T-helper 17 cell (primary cell): Measurements from ENCODE around the gene DPM3. TPM values are rescaled to one million over a fixed set of nuclear protein-coding genes. Genes with fewer than 3 reads are reported as not detected.

ENCODE experiments used
- ATAC-seq: fragments of 150-1000 bp; cut with Tn5 transposase; 2 replicates; pipeline ENCODE4 v1.10.0; 2021; ENCODE audit warnings: mild to moderate bottlenecking, moderate library complexity
- DNase-seq, 3 donors: peaks; one replicate each; pipeline versions ENCODE4 v3.0.0 to v3.0.0-alpha.2; 2020 to 2021
- H3K9me3 ChIP-seq: one replicate; pipeline ENCODE4 v1.7.0; 2013; ENCODE audit warnings: low read length, mild to moderate bottlenecking; ENCODE audit not compliant: control insufficient read depth, poor library complexity, severe bottlenecking
- H3K27ac Mint-ChIP-seq: one replicate; pipeline ENCODE4 v1.8.0; 2022; ENCODE audit warnings: mild to moderate bottlenecking, moderate library complexity, mixed read lengths
- H3K27me3 Mint-ChIP-seq: one replicate; pipeline ENCODE4 v1.8.0; 2022; ENCODE audit warnings: mixed read lengths
- H3K36me3 Mint-ChIP-seq: one replicate; pipeline ENCODE4 v1.8.0; 2022; ENCODE audit warnings: low read depth, mixed read lengths
- H3K4me1 Mint-ChIP-seq: one replicate; pipeline ENCODE4 v1.8.0; 2022; ENCODE audit warnings: mild to moderate bottlenecking, mixed read lengths
- H3K4me3 Mint-ChIP-seq: one replicate; pipeline ENCODE4 v1.8.0; 2022; ENCODE audit warnings: mild to moderate bottlenecking, moderate library complexity, mixed read lengths
- total RNA-seq, 4 donors: library from RNA in 2 of 4; stranded (reverse) in 2 of 4; gene quantifications; one replicate each; pipeline ENCODE4 v1.2.3 and lab custom pipeline; 2022 to 2026

The DPM3 gene
- total RNA-seq, 2 donors from 2014 or later: 32.1 to 36.0 TPM

- peaks cover 41% of the 10 kb centered on the region for H3K4me1 Mint-ChIP-seq
- ATAC-seq (no peak), DNase-seq (no peak)
- H3K27me3 Mint-ChIP-seq: peaks cover 9% of the 10 kb centered on the region
- H3K27ac Mint-ChIP-seq: no peak overlapping the region
- peak overlapping the region; percentile 55 for H3K4me3 Mint-ChIP-seq
- peaks cover 2% of the 10 kb centered on the region for H3K36me3 Mint-ChIP-seq
- H3K9me3 ChIP-seq: no peaks in the 10 kb centered on the region
Observed at GRCh38 chr1:155133799-155134281, 6.5 kb downstream of the DPM3 start.

GRCh38 chr1:155131856-155132255, 8.5 kb downstream of the DPM3 start:
- no peak overlapping the region for H3K4me3 Mint-ChIP-seq
- DNase-seq (no peak), ATAC-seq (no peak)
- no peak overlapping the region for H3K27ac Mint-ChIP-seq
- H3K27me3 Mint-ChIP-seq: peaks cover 23% of the 10 kb centered on the region
- H3K36me3 Mint-ChIP-seq: peaks cover 2% of the 10 kb centered on the region
- H3K9me3 ChIP-seq: no peaks in the 10 kb centered on the region
- H3K4me1 Mint-ChIP-seq: peaks cover 44% of the 10 kb centered on the region

GRCh38 chr1:155131285-155131684, 9.0 kb downstream of the DPM3 start:
- Mint-ChIP-seq H3K4me1 (peaks cover 45% of the 10 kb centered on the region), H3K27ac (no peak overlapping the region), H3K36me3 (peaks cover 2% of the 10 kb centered on the region), H3K27me3 (peaks cover 26% of the 10 kb centered on the region), H3K4me3 (no peak overlapping the region)
- ATAC-seq (no peak), DNase-seq (no peak)
- no peaks in the 10 kb centered on the region for H3K9me3 ChIP-seq

- Mint-ChIP-seq H3K36me3 (no peaks in the 10 kb centered on the region), H3K27me3 (peaks cover 26% of the 10 kb centered on the region), H3K4me3 (peak overlapping the region; percentile 19), H3K4me1 (peaks cover 40% of the 10 kb centered on the region), H3K27ac (peak overlapping the region; percentile 16)
- DNase-seq: no peak
- no peak for ATAC-seq
- H3K9me3 ChIP-seq: no peaks in the 10 kb centered on the region
Observed at GRCh38 chr1:155130272-155131006, 9.9 kb downstream of the DPM3 start.

- DNase-seq (no peak), ATAC-seq (peak; percentile 24)
Observed at GRCh38 chr1:155128755-155129473, 11.4 kb downstream of the DPM3 start.

GRCh38 chr1:155127967-155128754, 12.2 kb downstream of the DPM3 start:
- no peaks in the 10 kb centered on the region for H3K9me3 ChIP-seq
- peaks cover 31% of the 10 kb centered on the region for H3K4me1 Mint-ChIP-seq
- DNase-seq (no peak), ATAC-seq (no peak)
- H3K27ac Mint-ChIP-seq: peak overlapping the region; percentile 14
- peak overlapping the region; percentile 94 for H3K4me3 Mint-ChIP-seq
- peaks cover 26% of the 10 kb centered on the region for H3K27me3 Mint-ChIP-seq
- H3K36me3 Mint-ChIP-seq: no peaks in the 10 kb centered on the region

More at GRCh38 chr1:155128755-155129473, 11.4 kb downstream of the DPM3 start:
- H3K4me1 Mint-ChIP-seq: peaks cover 33% of the 10 kb centered on the region
- peaks cover 26% of the 10 kb centered on the region for H3K27me3 Mint-ChIP-seq
- peak overlapping the region; percentile 14 for H3K27ac Mint-ChIP-seq
- H3K9me3 ChIP-seq: no peaks in the 10 kb centered on the region
- H3K36me3 Mint-ChIP-seq: no peaks in the 10 kb centered on the region
- peak overlapping the region; percentile 94 for H3K4me3 Mint-ChIP-seq

- H3K4me3 Mint-ChIP-seq: peak within 1 kb of the TSS; percentile 94
- H3K4me1 Mint-ChIP-seq: peaks cover 31% of the 10 kb centered on the region
- peak; percentile 55 for ATAC-seq
- peaks cover 26% of the 10 kb centered on the region for H3K27me3 Mint-ChIP-seq
- H3K9me3 ChIP-seq: no peaks in the 10 kb centered on the region
- peak within 1 kb of the TSS; percentile 14 for H3K27ac Mint-ChIP-seq
- peak in 2 of 3 donors; percentile 41 to 43 for DNase-seq
- H3K36me3 Mint-ChIP-seq: no peaks in the 10 kb centered on the region
Observed at GRCh38 chr1:155127105-155127966, 13.0 kb downstream of the DPM3 start, which contains the start of gene EFNA1. EFNA1 (plus strand) TSS chr1:155127876; CDS start chr1:155127978, 102 bp downstream.

- ATAC-seq: peak; percentile 76
- no peaks in the 10 kb centered on the region for H3K9me3 ChIP-seq
- no peak for DNase-seq
- Mint-ChIP-seq H3K27ac (peak overlapping the region; percentile 8), H3K4me3 (peak overlapping the region; percentile 94), H3K4me1 (peaks cover 31% of the 10 kb centered on the region), H3K36me3 (no peaks in the 10 kb centered on the region), H3K27me3 (peaks cover 26% of the 10 kb centered on the region)
Observed at GRCh38 chr1:155126556-155127104, 13.7 kb downstream of the DPM3 start.

GRCh38 chr1:155125946-155126555, 14.3 kb downstream of the DPM3 start:
- Mint-ChIP-seq H3K4me1 (peaks cover 31% of the 10 kb centered on the region), H3K27ac (no peak overlapping the region), H3K27me3 (peaks cover 30% of the 10 kb centered on the region), H3K4me3 (peak overlapping the region; percentile 94), H3K36me3 (no peaks in the 10 kb centered on the region)
- no peaks in the 10 kb centered on the region for H3K9me3 ChIP-seq
- DNase-seq (no peak), ATAC-seq (no peak)

- Mint-ChIP-seq H3K4me1 (peaks cover 26% of the 10 kb centered on the region), H3K4me3 (peak overlapping the region; percentile 45), H3K27ac (no peak overlapping the region), H3K27me3 (peaks cover 32% of the 10 kb centered on the region), H3K36me3 (no peaks in the 10 kb centered on the region)
- DNase-seq (no peak), ATAC-seq (no peak)
- no peaks in the 10 kb centered on the region for H3K9me3 ChIP-seq
Observed at GRCh38 chr1:155125511-155125945, 14.8 kb downstream of the DPM3 start.

GRCh38 chr1:155124503-155125463, 15.5 kb downstream of the DPM3 start:
- peaks cover 24% of the 10 kb centered on the region for H3K4me1 Mint-ChIP-seq
- H3K4me3 Mint-ChIP-seq: peak overlapping the region; percentile 19
- no peak for DNase-seq
- peaks cover 36% of the 10 kb centered on the region for H3K27me3 Mint-ChIP-seq
- no peak for ATAC-seq
- no peaks in the 10 kb centered on the region for H3K36me3 Mint-ChIP-seq
- H3K27ac Mint-ChIP-seq: no peak overlapping the region
- no peaks in the 10 kb centered on the region for H3K9me3 ChIP-seq
